GF-D8 (cell line): ENCODE measurements around the gene PHF3.
"Not testable (repeated sequence)": the region's sequence is repeated elsewhere in the genome, so short reads cannot be mapped to it uniquely, and the experiment has no call there.

Experiments
- DNase-seq: peaks from one replicate; lab custom pipeline; 2025; lab: John Stamatoyannopoulos, UW

The PHF3 gene

DNA sequence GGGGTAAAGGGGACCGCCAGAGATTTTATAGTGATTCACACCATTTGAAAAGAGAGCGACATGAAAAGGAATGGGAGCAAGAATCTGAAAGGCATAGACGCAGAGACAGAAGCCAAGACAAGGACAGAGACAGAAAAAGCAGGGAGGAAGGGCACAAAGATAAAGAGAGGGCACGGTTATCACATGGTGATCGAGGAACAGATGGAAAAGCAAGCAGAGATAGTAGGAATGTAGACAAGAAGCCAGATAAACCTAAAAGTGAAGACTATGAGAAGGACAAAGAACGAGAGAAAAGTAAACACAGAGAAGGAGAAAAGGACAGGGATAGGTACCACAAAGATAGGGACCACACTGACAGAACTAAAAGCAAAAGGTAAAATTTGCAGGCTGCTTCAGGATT is 77.7 kb downstream of the PHF3 start:
- no peak for DNase-seq

DNA sequence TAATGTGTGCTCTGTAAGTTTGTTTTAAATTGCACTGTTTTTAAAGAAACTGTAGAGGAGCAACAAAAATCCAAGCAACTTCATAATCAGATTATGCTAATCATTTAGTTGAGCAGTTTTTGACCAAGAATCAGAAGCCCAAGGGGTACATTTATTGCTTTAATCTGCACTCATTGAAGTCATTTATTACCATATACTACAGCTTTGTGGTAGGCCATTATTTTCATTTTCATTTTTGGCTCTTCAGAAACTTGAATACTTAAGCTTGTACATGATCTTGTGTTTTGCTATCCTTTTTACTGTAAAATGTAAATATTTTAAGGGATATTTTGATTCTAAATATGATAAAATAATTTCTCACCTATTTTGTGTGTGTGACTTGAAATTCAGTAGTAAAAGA is 78.5 kb downstream of the PHF3 start:
- no peak for DNase-seq

DNA sequence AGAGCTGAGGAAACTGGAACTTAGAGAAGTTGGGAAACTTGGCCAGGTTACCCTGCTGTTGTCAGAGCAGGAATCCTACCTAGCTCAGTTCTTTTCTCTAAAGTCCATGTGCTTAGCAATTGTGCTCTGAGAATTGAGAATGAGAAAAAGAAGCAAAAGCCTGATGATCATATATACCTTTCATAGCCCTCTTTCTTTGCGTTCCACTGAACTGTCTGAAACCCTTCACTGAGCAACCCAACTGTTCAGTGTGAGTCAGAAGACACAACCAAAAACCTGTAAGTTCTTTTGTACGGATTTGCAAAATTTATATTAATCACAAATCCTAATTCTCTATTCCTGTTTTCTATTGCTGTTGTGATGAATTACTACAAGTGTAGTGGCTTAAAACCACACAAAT is 80.6 kb downstream of the PHF3 start:
- DNase-seq: no peak

DNA sequence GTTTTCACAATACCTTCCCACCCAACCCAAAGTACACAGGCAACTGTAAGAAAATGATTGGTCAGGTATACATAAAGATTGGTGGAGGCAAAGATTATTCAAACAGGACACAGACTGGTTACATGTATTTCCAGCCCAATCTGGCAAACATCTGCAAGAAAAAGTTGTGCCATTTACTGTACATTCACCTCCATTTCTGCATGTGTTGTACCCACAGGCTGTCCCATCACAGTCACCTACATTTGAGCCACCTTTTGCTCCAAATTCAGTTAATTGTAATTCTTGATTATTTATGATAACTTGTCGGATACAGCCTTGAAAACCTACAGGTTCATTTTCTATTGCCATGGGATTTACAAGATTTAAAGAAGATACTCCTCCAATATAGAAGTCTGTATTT is 85.6 kb downstream of the PHF3 start:
- DNase-seq: no peak

DNA sequence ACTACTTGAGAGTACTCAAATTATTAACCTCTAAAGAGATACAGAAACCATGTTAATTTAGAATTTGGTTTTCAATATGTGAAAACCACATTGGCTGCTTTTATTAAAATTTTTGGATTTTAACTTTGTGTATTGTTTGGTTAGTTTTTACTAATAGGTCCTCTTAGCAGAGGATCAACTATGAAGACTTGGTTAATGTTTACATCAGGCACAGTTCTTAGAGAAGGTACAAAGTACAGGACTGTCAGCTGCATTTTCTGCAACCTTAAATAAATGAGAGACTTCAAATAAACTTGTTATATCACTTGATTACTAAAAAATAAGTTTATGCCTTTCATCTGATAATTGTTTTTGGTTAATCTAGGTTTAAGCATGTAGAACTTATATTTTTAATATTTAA is 89.1 kb downstream of the PHF3 start:
- no peak for DNase-seq

DNA sequence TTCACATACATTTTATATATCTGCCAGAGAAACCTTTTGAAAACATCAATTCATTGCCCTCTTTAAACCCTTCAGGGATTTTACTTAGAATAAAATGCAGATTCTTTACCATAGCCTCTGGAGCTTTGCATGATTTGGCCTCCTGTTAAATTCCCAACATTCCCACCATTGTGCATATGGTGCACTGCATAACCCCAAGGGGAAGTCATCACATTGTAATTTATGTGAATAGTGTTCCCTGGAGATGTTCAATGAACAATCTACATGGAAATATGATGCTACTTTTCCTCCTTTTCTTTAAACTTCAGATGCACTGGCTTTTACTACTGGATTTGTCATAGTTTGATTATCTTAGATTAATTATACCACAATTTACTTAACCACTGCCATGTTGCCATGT is 94.7 kb downstream of the PHF3 start:
- no peak for DNase-seq

DNA sequence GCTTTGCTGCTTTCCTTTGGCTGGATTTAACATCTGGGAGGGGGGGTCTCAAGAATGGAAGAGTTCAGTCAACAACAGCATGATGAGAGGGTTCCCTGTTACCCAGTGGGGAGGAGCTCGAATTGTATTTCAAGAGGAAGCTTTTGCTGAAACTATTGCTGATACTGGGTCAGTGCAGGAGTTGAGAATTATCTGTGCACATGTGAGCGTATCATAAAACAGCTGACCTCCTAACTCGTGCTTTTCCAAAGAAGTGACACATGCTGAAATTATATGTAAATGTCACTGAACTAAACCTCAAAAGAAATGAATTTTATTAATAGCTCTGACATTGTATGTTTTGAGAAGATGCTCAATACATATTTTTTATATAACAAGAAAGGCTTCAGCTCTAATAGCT is 96.3 kb downstream of the PHF3 start:
- DNase-seq: no peak

DNA sequence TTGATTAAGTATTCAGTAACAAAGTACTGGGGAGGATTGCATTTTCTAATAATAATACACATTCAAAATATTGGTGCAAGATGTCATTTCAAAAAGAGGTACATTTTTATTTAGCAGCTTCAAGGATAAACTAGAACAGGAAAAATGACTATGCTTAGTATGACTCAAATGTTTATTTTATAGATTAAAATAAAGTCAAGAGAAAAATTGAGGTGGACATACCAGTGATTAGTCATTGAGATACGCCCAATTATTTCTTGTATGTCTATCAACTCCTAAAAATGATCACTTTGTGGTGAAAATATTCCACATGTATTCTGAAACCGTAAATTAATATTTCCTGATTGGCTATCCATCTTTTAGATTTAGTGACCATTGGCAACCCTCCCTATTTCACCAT is 96.7 kb downstream of the PHF3 start:
- no peak for DNase-seq

DNA sequence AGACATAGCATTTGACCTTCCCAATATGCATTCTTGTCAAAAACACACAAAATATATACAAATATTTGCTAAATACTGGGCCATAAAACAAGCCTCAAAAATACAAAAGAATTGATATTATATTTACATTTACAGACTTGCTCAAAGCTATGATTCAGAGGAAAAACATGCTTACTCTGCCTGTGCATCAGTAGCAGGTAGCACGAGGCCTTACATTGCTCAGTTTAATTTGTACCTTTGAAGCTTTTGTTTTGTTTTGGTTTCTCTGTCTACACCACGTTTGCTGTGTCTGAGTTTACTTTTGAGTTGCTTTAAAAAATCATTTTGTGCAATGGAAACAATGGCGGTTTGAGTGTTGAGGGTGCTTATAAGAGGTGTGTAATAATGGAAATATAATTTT is 99.3 kb downstream of the PHF3 start:
- DNase-seq: no peak

DNA sequence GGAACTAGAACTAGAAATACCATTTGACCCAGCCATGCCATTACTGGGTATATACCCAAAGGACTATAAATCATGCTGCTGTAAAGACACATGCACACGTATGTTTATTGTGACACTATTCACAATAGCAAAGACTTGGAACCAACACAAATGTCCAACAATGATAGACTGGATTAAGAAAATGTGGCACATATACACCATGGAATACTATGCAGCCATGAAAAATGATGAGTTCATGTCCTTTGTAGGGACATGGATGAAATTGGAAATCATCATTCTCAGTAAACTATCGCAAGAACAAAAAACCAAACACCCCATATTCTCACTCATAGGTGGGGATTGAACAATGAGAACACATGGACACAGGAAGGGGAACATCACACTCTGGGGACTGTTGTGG is 102.6 kb downstream of the PHF3 start:
- DNase-seq: not testable (repeated sequence)

DNA sequence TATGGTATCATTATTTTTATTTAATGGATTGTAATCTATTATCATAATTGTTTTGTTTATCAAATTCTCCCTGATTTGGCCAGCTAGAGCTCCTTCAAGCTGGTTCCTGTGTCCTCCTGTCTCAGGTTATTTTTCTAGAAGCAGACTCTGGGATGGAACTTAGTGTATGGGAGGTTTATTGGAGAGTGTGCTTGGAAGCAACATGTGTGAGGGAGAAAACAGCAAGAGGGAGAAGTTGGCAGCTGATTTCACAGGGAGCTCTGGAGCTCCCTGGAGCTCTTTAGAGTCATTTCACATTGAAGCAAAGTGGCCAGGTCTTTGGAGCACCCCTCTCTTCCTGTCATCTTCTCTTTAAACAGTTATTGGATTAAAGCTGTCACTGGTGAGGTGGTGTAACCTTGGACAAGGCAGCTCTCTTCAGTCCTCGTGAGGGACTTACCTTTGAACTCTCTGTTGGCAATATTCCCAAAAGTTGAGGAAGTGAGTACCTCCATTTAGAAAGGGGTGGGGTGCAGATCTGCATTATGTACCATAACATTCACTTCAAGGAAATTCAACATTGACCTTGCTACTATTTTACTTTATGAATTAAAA is 103.6 kb downstream of the PHF3 start:
- no peak for DNase-seq

DNA sequence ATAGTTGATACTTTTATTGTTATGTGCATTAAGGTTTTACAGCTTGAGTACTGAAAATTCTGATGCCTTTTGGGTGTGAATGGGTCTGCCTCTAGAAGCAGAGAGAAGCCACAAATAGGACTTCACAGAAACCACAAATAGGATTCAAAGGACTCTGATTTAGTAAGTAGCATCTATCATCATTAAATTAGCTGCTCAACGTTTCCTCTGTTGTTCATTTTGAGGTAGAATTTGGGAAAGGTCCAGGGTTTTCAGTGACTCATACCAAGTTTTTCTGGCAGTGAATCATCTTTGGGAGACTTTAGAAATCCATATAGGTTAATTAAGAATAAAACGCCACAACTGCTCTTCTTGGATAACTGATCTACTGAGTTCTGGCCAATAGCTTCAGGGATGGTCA is 105.1 kb downstream of the PHF3 start:
- no peak for DNase-seq

DNA sequence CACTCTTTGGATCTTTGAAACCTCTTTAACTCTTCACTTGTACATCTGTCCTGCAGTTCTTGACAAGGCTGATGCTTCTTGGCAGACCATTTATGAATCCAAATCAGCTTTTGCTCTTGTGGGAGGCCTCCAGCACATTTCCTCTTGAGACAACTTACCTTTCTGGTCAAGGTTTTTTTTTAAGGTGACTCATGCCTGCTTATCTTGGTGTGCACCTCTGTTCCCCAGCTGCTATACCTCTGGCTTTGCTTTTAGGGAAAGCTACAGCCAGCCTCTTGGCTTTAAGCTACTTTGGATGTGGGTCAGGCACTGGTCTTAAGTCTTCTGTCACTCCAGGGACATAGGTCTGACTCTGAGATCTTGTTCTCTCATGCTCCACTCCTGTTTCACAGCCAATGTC is 106.5 kb downstream of the PHF3 start:
- no peak for DNase-seq

DNA sequence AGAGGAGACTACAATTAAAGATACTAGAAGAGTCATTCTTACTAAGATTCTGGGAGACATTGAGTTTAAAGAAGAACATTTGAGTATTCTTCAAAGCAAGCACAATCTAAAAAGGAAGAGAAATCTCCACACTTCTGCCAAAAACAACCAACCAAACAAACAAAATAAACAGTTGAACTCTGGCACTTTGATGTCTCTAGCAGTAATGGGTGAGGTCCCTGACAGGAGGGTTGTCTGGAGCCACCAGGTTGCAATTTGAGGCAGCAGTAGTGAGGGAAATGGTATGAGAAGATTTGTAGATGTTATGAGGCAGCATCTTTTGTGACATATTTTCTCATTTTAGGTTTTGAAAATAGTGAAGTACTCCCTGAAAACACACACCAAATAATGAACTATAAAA is 108.1 kb downstream of the PHF3 start:
- no peak for DNase-seq

DNA sequence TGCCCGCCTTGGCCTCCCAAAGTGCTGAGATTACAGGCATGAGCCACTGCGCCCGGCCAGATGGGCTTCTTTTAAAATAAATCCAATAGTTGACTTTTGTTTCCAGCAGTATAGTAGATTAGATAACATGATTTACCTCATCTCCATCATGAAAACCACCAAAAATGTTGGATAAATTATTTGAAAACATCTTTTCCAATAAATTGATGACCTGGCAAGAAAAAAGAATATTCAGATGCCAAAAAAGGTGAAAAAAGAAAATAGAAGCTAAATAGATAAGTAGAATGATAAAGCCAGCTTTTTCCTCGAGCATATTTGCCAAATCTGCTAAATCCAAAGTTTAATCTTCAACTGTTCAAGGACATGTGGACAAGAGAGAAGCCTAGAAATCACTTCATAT is 109.2 kb downstream of the PHF3 start:
- DNase-seq: no peak

DNA sequence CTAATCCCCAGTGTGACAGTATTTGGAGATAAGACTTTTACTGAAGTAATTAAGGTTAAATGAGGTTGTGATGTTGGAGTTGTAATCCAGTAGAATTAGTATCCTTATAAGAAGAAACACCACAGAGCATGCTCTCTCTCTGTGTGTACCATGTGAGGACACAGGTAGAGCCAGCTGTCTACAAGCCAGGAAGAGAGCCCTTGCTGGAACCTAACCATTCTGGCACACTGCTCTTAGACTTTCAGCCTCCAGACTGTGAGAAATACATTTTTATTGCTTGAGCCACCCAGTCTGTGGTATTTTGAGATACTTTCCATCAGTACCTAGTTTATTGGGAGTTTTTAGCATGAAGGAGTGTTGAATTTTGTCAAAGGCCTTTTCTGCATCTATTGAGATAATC is 110.2 kb downstream of the PHF3 start:
- DNase-seq: no peak

DNA sequence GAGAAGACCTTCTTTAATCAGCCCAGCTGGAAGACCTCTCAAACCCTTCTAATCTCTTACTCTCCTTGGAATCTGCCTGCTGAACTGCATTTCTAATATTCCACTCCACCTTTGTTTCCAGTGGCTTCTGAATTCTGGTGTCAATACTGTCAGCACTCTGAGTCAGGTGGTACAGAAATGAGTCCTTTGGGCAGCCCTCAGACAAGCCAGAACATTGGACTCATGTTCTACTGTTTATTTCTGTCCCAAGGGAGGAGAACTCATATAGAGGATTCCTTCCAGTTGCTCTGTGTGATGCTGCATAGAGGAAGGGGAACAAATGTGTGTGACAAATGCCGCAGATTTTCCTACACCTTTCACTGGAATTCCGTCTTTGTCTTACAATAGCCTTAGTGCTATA is 114.8 kb downstream of the PHF3 start:
- DNase-seq: no peak

DNA sequence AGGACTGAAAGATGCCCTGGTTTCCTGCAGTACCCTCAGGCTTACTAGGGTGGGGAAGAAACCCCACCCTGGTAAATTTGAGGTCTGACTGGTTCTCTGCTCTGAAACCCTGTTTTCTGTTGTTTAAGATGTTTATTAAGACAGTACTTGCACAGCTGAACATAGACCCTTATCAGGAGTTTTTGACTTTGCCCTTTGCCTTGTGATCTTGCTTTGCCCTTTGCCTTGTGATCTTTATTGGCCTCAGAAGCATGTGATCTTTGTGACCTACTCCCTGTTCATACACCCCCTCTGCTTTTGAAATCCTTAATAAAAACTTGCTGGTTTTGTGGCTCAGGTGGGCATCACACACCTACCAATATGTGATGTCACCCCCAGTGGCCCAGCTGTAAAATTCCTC is 121.7 kb downstream of the PHF3 start:
- DNase-seq: not testable (repeated sequence)

DNA sequence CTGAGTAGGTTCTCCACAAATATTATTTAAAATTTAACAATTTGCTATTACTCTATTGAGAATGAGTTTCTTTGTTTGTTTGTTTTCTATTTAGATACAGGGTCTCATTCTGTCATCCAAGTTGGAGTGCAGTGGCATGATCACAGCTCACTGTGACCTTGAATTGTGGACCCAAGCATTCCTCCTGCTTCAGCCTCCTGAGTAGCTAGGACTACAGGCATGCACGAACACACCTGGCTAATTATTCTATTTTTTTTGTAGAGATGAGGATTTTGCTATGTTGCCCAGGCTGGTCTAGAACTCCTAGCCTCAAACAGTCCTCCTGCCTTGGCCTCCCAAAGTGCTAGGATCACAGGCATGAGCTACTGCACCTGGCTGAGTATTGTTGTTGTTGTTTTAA is 122.2 kb downstream of the PHF3 start:
- DNase-seq: no peak

DNA sequence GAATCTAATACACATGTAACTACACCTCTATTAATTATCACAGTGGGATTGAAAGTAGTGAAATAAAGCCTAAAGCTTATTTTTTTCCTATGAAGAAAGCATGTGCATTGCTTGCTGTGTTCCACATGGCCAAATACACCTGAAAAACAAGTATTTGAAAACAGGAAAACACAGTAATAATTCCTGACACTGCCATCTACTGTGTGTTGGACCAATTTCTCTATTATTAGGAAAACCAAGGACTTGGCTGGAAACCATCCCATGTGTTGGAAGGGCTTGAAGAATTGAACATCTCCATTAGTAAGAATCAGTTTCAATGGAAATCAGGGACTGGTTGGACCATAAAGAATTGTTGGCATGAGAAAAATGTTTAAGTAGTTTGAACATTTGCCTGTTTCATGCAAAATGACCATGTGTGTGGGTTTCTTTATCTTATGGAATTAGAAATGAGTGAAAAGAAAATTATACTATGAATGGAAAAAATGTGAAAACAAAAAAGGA is 124.1 kb downstream of the PHF3 start:
- DNase-seq: no peak

DNA sequence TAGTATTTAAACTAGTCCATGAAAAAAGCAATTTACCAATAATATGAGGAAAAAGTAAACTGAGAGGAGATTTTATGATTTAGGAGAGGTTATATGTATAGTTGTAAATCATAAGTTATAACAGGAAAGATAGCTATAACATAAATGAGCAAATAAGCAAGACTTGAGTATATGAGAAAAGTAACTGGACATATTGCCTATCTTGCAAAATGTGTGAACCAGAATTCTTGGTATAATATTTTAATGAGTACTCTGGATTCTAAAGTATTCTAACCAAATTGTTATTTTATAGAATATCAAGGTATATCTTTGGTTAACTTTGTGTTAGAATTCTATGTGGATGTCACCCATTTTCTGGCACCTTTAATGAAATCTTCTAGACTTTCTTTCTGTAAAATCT is 124.6 kb downstream of the PHF3 start:
- DNase-seq: no peak

DNA sequence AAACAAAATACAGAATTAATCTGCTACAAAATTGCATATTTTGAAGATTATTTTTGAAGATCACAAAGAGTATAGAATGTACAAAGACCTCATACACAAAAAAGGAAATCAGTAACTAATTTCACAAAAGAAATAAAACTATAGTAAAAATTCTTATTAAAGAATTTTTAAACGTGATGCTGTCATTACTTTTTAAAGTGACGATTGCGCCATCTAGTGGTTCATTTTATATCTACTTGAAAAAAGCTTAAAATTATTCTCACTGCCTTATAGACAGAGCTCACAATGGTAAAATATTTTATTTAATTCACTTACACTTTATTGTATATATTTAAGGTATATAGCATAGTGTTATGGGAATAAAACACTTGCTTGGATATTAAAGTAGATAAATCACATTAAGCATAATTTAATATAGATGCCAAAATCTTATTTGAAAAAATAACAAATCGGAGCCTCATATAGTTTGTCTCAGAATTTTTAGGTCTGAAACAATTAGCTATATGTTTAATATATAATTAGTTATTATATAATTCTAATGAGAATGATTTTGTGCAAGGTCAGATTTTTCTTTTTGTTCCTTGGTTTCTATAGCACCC is 128.8 kb downstream of the PHF3 start:
- DNase-seq: no peak
